ENCODE measurements around the gene PRKN. TPM values are rescaled to one million over a fixed set of nuclear protein-coding genes. Genes with fewer than 3 reads are reported as not detected.

PRKN gene
- total RNA-seq, 1 donor from 2014 or later = 0.79 TPM

- Histone ChIP-seq H3K4me3 (ENCODE audit: low read depth, low read length) (no peak overlapping the region), H3K27me3 (ENCODE audit: control insufficient read depth, insufficient read depth, low read length) (no peaks in the 10 kb centered on the region), H3K36me3 (ENCODE audit: control insufficient read depth, insufficient read depth, low read length) (no peaks in the 10 kb centered on the region)
- no peak for FAIRE-seq
- TF ChIP-seq, protein P1, sequence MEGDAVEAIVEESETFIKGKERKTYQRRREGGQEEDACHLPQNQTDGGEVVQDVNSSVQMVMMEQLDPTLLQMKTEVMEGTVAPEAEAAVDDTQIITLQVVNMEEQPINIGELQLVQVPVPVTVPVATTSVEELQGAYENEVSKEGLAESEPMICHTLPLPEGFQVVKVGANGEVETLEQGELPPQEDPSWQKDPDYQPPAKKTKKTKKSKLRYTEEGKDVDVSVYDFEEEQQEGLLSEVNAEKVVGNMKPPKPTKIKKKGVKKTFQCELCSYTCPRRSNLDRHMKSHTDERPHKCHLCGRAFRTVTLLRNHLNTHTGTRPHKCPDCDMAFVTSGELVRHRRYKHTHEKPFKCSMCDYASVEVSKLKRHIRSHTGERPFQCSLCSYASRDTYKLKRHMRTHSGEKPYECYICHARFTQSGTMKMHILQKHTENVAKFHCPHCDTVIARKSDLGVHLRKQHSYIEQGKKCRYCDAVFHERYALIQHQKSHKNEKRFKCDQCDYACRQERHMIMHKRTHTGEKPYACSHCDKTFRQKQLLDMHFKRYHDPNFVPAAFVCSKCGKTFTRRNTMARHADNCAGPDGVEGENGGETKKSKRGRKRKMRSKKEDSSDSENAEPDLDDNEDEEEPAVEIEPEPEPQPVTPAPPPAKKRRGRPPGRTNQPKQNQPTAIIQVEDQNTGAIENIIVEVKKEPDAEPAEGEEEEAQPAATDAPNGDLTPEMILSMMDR (IDR thresholded peaks at IDR 0.05; ENCODE audit: insufficient read depth, low read length, severe bottlenecking) = no peak
- no peak for DNase-seq (ENCODE audit: low read depth)
These were observed 508.3 kb downstream of the PRKN start for GRCh38 chr6:162219266-162219665.

GRCh38 chr6:162217811-162218493 is 509.6 kb downstream of the PRKN start:
- no peak overlapping the region for H3K4me3 ChIP-seq (ENCODE audit: low read depth, low read length)

DNA sequence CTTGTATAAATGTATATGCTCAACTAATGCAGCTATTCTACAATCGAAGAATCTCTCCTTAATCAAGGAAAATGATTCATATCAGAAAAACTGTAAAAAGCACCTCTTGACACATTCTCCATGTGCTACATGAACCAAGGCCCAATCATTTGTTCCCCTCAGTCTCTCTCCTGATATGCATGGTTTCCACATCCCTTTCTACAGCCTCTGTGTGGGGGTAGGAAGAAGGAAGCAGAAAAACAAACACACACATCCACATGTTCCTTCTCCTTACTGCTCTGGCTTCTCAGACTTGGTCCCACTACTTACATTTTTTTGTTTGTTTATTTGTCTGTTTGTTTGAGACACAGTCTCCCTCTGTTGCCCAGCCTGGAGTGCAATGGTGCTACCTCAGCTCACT is 510.5 kb downstream of the PRKN start:
- Histone ChIP-seq H3K36me3 (ENCODE audit: control insufficient read depth, insufficient read depth, low read length) (no peaks in the 10 kb centered on the region), H3K27me3 (ENCODE audit: control insufficient read depth, insufficient read depth, low read length) (no peaks in the 10 kb centered on the region), H3K4me3 (ENCODE audit: low read depth, low read length) (no peak overlapping the region)
- FAIRE-seq (no peak), DNase-seq (ENCODE audit: low read depth) (no peak)
- TF ChIP-seq, protein P1 (IDR thresholded peaks at IDR 0.05; ENCODE audit: insufficient read depth, low read length, severe bottlenecking) = no peak

More at GRCh38 chr6:162217811-162218493, 509.6 kb downstream of the PRKN start:
- no peaks in the 10 kb centered on the region for H3K36me3 ChIP-seq (ENCODE audit: control insufficient read depth, insufficient read depth, low read length)
- FAIRE-seq (no peak), DNase-seq (ENCODE audit: low read depth) (no peak)
- no peaks in the 10 kb centered on the region for H3K27me3 ChIP-seq (ENCODE audit: control insufficient read depth, insufficient read depth, low read length)
- TF ChIP-seq, protein P1 (IDR thresholded peaks at IDR 0.05; ENCODE audit: insufficient read depth, low read length, severe bottlenecking) = no peak

DNA sequence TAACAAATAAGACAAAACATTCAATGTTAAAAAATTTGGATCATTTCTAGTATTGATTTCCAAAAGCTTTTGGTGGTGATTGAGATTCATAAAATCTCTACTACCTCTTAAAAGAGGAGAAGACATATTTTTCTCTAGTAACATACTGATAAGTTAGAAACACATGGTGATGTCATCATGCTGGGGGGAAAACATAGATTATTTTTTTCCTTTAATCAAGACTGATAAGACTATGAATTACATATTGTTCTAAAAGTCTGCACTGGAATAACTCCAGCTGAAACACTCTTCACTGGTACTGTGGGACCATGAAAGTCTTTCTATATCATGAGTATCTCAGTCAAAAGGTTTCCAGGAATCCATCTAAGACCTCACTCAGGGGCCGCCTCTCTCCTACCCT is 515.8 kb downstream of the PRKN start:
- Histone ChIP-seq H3K4me3 (ENCODE audit: low read depth, low read length) (no peak overlapping the region), H3K27me3 (ENCODE audit: control insufficient read depth, insufficient read depth, low read length) (no peaks in the 10 kb centered on the region), H3K36me3 (ENCODE audit: control insufficient read depth, insufficient read depth, low read length) (no peaks in the 10 kb centered on the region)
- no peak for FAIRE-seq
- no peak for DNase-seq (ENCODE audit: low read depth)
- TF ChIP-seq, protein P1 (IDR thresholded peaks at IDR 0.05; ENCODE audit: insufficient read depth, low read length, severe bottlenecking) = no peak

DNA sequence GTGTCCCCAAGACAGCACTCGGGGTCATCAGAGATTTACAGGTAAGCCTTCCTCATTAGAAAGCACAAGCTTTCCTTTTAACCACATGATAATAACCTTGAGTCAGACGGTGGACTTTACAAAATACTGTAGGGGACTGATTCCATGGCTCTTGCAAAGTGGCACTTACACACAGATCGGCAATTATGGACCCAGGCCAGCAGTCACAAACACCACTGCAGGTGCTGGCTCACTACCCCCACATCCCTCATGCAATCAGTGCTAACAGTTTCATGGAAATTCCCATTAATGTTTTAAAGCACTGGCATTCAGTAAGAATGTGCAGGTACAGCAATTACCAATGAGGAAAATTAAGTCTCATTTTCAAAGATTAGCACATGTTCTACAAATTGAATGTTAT is 516.5 kb downstream of the PRKN start:
- no peaks in the 10 kb centered on the region for H3K27me3 ChIP-seq (ENCODE audit: control insufficient read depth, insufficient read depth, low read length)
- DNase-seq (ENCODE audit: low read depth) (no peak), FAIRE-seq (no peak)
- TF ChIP-seq, protein P1 (IDR thresholded peaks at IDR 0.05; ENCODE audit: insufficient read depth, low read length, severe bottlenecking) = no peak
- no peaks in the 10 kb centered on the region for H3K36me3 ChIP-seq (ENCODE audit: control insufficient read depth, insufficient read depth, low read length)
- H3K4me3 ChIP-seq (ENCODE audit: low read depth, low read length) = no peak overlapping the region

GRCh38 chr6:162203287-162203686 is 524.3 kb downstream of the PRKN start:
- no peak for FAIRE-seq
- Histone ChIP-seq H3K4me3 (ENCODE audit: low read depth, low read length) (no peak overlapping the region), H3K36me3 (ENCODE audit: control insufficient read depth, insufficient read depth, low read length) (no peaks in the 10 kb centered on the region), H3K27me3 (ENCODE audit: control insufficient read depth, insufficient read depth, low read length) (no peaks in the 10 kb centered on the region)
- no peak for DNase-seq (ENCODE audit: low read depth)
- TF ChIP-seq, protein P1 (IDR thresholded peaks at IDR 0.05; ENCODE audit: insufficient read depth, low read length, severe bottlenecking) = no peak

Data from bronchial epithelial cell (primary cell).